Liver (tissue), 9 donors: ENCODE measurements around the gene BPGM. TPM values are rescaled to one million over a fixed set of nuclear protein-coding genes. Genes with fewer than 3 reads are reported as not detected.
"Not testable (repeated sequence)": the region's sequence is repeated elsewhere in the genome, so short reads cannot be mapped to it uniquely, and the experiment has no call there.

Experiments
- DNase-seq: peaks from one replicate; pipeline ENCODE4 v3.0.0-alpha.2; 2017; ENCODE audit warnings: low spot score
- H3K27ac ChIP-seq, 2 donors: one replicate each; pipeline ENCODE4 v1.7.0; 2013; ENCODE audit warnings: inconsistent platforms in 2 of 2, low read length in 2 of 2, control low read depth in 1 of 2, low read depth in 1 of 2, mild to moderate bottlenecking in 1 of 2
- H3K27me3 ChIP-seq, 4 donors: one replicate each; pipeline versions ENCODE4 v1.6.1 to v1.7.0; 2013; ENCODE audit warnings: low read length in 3 of 4, inconsistent platforms in 1 of 4, mild to moderate bottlenecking in 1 of 4, moderate library complexity in 1 of 4; ENCODE audit not compliant: control insufficient read depth in 4 of 4, insufficient read depth in 4 of 4
- H3K36me3 ChIP-seq, 4 donors: one replicate each; pipeline versions ENCODE4 v1.6.1 to v1.7.0; 2013; ENCODE audit warnings: low read length in 3 of 4, mild to moderate bottlenecking in 3 of 4, low read depth in 1 of 4, moderate library complexity in 1 of 4; ENCODE audit not compliant: control insufficient read depth in 4 of 4, insufficient read depth in 3 of 4
- H3K4me1 ChIP-seq, 4 donors: one replicate each; pipeline versions ENCODE4 v1.6.1 to v1.7.0; 2013; ENCODE audit warnings: low read length in 3 of 4, mild to moderate bottlenecking in 3 of 4, moderate library complexity in 1 of 4; ENCODE audit not compliant: control insufficient read depth in 4 of 4, insufficient read depth in 4 of 4
- H3K4me3 ChIP-seq, 3 donors: one replicate each; pipeline versions ENCODE4 v1.6.1 to v1.7.0; 2013; ENCODE audit warnings: low read length in 3 of 3, control low read depth in 1 of 3, low read depth in 1 of 3, mild to moderate bottlenecking in 1 of 3
- H3K9ac ChIP-seq, 2 donors: one replicate each; pipeline ENCODE4 v1.7.0; 2013; ENCODE audit warnings: low read length in 2 of 2, mild to moderate bottlenecking in 2 of 2, moderate library complexity in 2 of 2, control low read depth in 1 of 2, low read depth in 1 of 2
- H3K9me3 ChIP-seq, 4 donors: one replicate each; pipeline versions ENCODE4 v1.6.1 to v1.7.0; 2013; ENCODE audit warnings: low read length in 3 of 4; ENCODE audit not compliant: control insufficient read depth in 4 of 4
- CTCF ChIP-seq: fragments of 150-350 bp; IDR thresholded peaks from 2 replicates; pipeline ENCODE4 v1.5.1; 2017; ENCODE audit warnings: improper control_type of control experiment, low read depth, low read length; ENCODE audit not compliant: missing input control
- EGR1 ChIP-seq, 2 donors: IDR thresholded peaks; 2 replicates each; pipeline ENCODE4 v1.6.1; 2016 to 2018; ENCODE audit warnings: antibody characterized with exemption in 2 of 2, low read depth in 2 of 2
- FOXA1 ChIP-seq: IDR thresholded peaks from 2 replicates; pipeline ENCODE4 v1.6.1; 2016; ENCODE audit warnings: antibody characterized with exemption
- HNF4A ChIP-seq, 2 donors: conservative IDR thresholded peaks; 2 replicates each; pipeline ENCODE4 v1.6.1; 2016; ENCODE audit warnings: antibody characterized with exemption in 2 of 2, mild to moderate bottlenecking in 2 of 2
- MAX ChIP-seq: IDR thresholded peaks from 2 replicates; pipeline ENCODE4 v1.6.1; 2016; ENCODE audit warnings: antibody characterized with exemption
- RAD21 ChIP-seq, 2 donors: IDR thresholded peaks; 2 replicates each; pipeline ENCODE4 v1.6.1; 2016; ENCODE audit warnings: antibody characterized with exemption in 2 of 2, mild to moderate bottlenecking in 2 of 2
- REST ChIP-seq: IDR thresholded peaks from 2 replicates; pipeline ENCODE4 v1.6.1; 2016; ENCODE audit warnings: antibody characterized with exemption, mild to moderate bottlenecking
- RXRA ChIP-seq, 2 donors: IDR thresholded peaks; 2 replicates each; pipeline ENCODE4 v1.6.1; 2017 to 2018; ENCODE audit warnings: antibody characterized with exemption in 2 of 2, mild to moderate bottlenecking in 1 of 2
- SP1 ChIP-seq: IDR thresholded peaks from 2 replicates; pipeline ENCODE4 v1.6.1; 2018; ENCODE audit warnings: antibody characterized with exemption, mild to moderate bottlenecking
- YY1 ChIP-seq: IDR thresholded peaks from 2 replicates; pipeline ENCODE4 v1.6.1; 2016; ENCODE audit warnings: antibody characterized with exemption, mild to moderate bottlenecking
- WGBS: extraction: QIAGEN DNeasy Blood & Tissue Kit; methylation state at CpG from one replicate; pipeline ENCODE4 v1.1.7; 2013; 5-methylcytosine and 5-hydroxymethylcytosine counted together
- polyA plus RNA-seq, 2 donors: library from polyadenylated mRNA; stranded (reverse) in 1 of 2; unstranded in 1 of 2; fragments of 200-250 nt in 1 of 2; fragments of >200 nt in 1 of 2; fragmentation: Nextera tagmentation in 1 of 2; extraction: Ambion mirVana in 1 of 2; gene quantifications; one replicate each; pipeline versions ENCODE4 v1.2.1 to v1.2.3, GENCODE V29; 2013 to 2015
- total RNA-seq, 2 donors: library from RNA; depleted of rRNA; stranded (reverse); fragments of >200 nt; gene quantifications; one replicate each; pipeline ENCODE4 v1.2.3, GENCODE V29; 2014
- TF ChIP-seq, protein P1 (sequence below): IDR thresholded peaks from 2 replicates; pipeline ENCODE4 v1.6.1; 2016; ENCODE audit warnings: antibody characterized with exemption
- donor health status: healthy.
- donor health status: healthy.
- donor health status: healthy.
- donor health status: healthy.
- donor health status: healthy.

Gene BPGM
- total and polyA plus RNA-seq, 4 donors, result 6.1 to 250 (median 7.6) TPM

GRCh38 chr7:134686786-134687185 lies 40.1 kb downstream of the BPGM start:
- Histone ChIP-seq H3K36me3 (no peaks in the 10 kb centered on the region), H3K9me3 (no peaks in the 10 kb centered on the region), H3K9ac (no peak overlapping the region), H3K4me3 (no peak overlapping the region), H3K27ac (no peak overlapping the region), H3K4me1 (no peaks in the 10 kb centered on the region), H3K27me3 (no peaks in the 10 kb centered on the region)
- no peak for DNase-seq
- 50% methylated on average over 6 of the region's 6 CpGs for WGBS
- TF ChIP-seq CTCF (peak; percentile 24), HNF4A (conservative IDR thresholded peaks at IDR 0.05) (no peak), RAD21 (IDR thresholded peaks at IDR 0.05) (peak; percentile 60 to 70), REST (no peak)

DNA sequence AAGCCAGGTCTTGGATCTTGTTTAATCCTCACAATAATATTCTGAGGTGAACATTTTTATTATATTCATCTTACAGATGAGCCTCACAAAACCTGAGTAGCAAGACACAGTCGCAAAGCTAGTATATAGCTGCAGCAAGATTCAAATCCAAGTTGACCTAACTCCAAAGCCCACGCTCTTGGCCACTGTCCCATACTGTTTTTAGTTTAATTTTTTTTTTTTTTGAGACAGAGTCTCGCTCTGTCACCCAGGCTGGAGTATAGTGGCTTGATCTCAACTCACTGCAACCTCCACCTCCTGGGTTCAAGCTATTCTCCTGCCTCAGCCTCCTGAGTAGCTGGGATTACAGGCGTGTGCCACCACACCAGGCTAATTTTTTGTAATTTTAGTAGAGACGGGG lies 42.9 kb downstream of the BPGM start:
- not testable (repeated sequence) for H3K27me3 ChIP-seq, H3K4me3 ChIP-seq, H3K9ac ChIP-seq, H3K27ac ChIP-seq, DNase-seq, H3K9me3 ChIP-seq, H3K4me1 ChIP-seq, H3K36me3 ChIP-seq
- WGBS, result 80% methylated on average over 5 of the region's 5 CpGs

DNA sequence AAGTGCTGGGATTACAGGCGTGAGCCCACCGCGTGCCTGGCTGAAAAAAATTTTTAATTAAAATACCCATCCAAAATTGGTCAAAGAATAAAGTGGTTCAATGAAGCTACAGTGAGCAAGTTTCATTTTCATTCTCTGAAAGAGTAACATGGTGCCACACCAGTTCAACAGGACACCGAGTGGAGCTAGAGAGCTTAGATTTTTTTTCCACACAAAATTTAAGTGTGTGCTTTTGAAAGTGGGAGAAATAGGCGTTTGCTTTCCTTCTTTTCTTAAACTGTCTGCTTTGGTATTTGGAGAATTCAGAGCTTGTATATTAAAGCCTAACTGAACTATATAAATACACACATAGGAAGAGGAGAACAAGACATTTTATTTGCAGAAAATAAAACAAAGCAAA lies 43.4 kb downstream of the BPGM start:
- Histone ChIP-seq H3K27me3 (no peaks in the 10 kb centered on the region), H3K4me3 (no peak overlapping the region), H3K27ac (peak overlapping the region in 1 of 2 donors; percentile 15), H3K36me3 (no peaks in the 10 kb centered on the region), H3K9ac (no peak overlapping the region), H3K9me3 (no peaks in the 10 kb centered on the region), H3K4me1 (no peaks in the 10 kb centered on the region)
- no peak for DNase-seq
- TF ChIP-seq FOXA1 (no peak), RAD21 (IDR thresholded peaks at IDR 0.05) (peak; percentile 80 to 82), EGR1 (IDR thresholded peaks at IDR 0.05; ENCODE audit: low read depth in 2 of 2) (no peak), RXRA (IDR thresholded peaks at IDR 0.05) (no peak), YY1 (no peak), SP1 (no peak), CTCF (peak; percentile 56), MAX (no peak), REST (no peak)
- TF ChIP-seq, protein P1, sequence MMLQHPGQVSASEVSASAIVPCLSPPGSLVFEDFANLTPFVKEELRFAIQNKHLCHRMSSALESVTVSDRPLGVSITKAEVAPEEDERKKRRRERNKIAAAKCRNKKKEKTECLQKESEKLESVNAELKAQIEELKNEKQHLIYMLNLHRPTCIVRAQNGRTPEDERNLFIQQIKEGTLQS, result no peak
- WGBS, result 50% methylated on average over 5 of the region's 5 CpGs
